ENCODE measurements around the gene CNTNAP5. TPM values are rescaled to one million over a fixed set of nuclear protein-coding genes. Genes with fewer than 3 reads are reported as not detected.

CNTNAP5 gene
- total and polyA plus RNA-seq, 3 donors from 2014 or later = 0.29 to 0.39 (median 0.31) TPM

DNA sequence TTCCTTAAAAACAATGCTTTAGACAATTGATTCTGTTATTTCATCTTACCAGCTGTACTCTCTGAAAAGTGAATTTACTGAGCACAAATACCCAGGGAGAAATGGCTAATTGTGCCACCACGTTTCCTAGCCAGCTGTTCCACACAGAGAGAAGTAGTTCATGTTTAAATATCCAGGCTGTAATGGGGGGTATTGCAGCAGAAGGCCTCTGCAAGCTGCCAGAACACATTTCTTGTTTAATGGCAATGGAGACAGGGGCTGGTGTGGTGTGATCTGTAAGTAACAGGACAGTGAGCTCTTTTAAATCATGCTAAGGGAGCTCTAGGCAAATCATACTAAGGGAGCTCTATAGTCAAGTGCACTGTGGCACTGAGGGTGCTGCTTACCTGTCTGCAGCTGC, 809.2 kb downstream of the CNTNAP5 start:
- no peaks in the 10 kb centered on the region for H3K4me1 ChIP-seq
- TF ChIP-seq POLR2A (IDR thresholded peaks at IDR 0.05) = no peak
- TF ChIP-seq, protein P1, sequence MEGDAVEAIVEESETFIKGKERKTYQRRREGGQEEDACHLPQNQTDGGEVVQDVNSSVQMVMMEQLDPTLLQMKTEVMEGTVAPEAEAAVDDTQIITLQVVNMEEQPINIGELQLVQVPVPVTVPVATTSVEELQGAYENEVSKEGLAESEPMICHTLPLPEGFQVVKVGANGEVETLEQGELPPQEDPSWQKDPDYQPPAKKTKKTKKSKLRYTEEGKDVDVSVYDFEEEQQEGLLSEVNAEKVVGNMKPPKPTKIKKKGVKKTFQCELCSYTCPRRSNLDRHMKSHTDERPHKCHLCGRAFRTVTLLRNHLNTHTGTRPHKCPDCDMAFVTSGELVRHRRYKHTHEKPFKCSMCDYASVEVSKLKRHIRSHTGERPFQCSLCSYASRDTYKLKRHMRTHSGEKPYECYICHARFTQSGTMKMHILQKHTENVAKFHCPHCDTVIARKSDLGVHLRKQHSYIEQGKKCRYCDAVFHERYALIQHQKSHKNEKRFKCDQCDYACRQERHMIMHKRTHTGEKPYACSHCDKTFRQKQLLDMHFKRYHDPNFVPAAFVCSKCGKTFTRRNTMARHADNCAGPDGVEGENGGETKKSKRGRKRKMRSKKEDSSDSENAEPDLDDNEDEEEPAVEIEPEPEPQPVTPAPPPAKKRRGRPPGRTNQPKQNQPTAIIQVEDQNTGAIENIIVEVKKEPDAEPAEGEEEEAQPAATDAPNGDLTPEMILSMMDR (IDR thresholded peaks at IDR 0.05) = no peak
- WGBS, 2 donors = 53 to 79% methylated on average over 1 of the region's 1 CpG
- no peak overlapping the region for H3K27ac ChIP-seq
- intact Hi-C loops (cut with DNase I; ENCODE audit: low total_unique reads) = no loop called here
- no peaks in the 10 kb centered on the region for H3K9me3 ChIP-seq
- H3K36me3 ChIP-seq (ENCODE audit: low read depth, missing control alignments) = no peaks in the 10 kb centered on the region
- no peak for DNase-seq
- no peak overlapping the region for H3K4me3 ChIP-seq
- H3K27me3 ChIP-seq = no peaks in the 10 kb centered on the region

DNA sequence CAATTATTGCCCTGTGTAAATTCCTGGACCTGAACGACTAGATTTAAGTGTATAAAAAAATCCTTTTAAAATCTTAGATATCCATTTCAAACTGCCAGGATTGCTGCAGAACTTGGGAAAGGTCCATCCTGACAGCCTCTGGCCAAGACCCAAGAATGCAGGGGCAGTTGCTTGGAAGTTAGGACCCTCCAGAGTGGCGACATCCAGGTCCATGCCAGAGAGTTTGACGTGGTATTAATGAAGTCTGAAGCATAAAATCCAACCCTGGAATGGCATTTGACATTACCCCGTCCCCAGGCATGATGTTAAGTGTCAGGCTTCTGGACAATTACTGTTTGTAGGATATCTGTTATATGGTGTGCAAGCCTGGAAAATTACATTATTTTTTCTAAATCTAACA, 810.2 kb downstream of the CNTNAP5 start:
- WGBS, 2 donors = 74 to 81% methylated on average over 4 of the region's 4 CpGs
- intact Hi-C loops (cut with DNase I; ENCODE audit: low total_unique reads) = no loop called here
- TF ChIP-seq POLR2A (IDR thresholded peaks at IDR 0.05) = no peak
- TF ChIP-seq, protein P1 (IDR thresholded peaks at IDR 0.05) = no peak
- no peaks in the 10 kb centered on the region for H3K36me3 ChIP-seq (ENCODE audit: low read depth, missing control alignments)
- H3K27ac ChIP-seq = no peak overlapping the region
- no peaks in the 10 kb centered on the region for H3K9me3 ChIP-seq
- no peak for DNase-seq
- no peak overlapping the region for H3K4me3 ChIP-seq
- no peaks in the 10 kb centered on the region for H3K27me3 ChIP-seq
- H3K4me1 ChIP-seq = no peaks in the 10 kb centered on the region

DNA sequence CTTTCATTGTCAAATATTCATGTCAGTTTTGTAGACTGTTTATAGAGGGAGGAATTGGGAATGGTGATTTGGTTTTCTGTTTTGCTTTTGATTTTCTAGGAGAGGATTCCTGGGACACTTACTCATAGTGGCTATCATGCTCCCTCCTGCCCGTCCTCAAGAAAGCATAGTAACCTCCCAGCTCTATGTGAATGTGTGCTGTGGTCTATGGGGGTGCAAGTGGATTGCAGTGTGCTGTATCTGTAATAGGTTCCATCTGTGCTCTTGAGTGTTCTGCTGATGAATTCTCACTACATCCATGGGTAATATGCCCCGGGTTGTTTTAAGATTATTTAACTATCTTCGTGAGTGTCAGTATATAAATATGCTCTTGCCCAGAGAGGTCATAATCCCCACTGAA, 811.3 kb downstream of the CNTNAP5 start:
- Histone ChIP-seq H3K27me3 (no peaks in the 10 kb centered on the region), H3K36me3 (ENCODE audit: low read depth, missing control alignments) (no peaks in the 10 kb centered on the region), H3K4me1 (no peaks in the 10 kb centered on the region), H3K4me3 (no peak overlapping the region), H3K27ac (no peak overlapping the region), H3K9me3 (no peaks in the 10 kb centered on the region)
- 24 to 38% methylated on average over 3 of the region's 3 CpGs for WGBS, 2 donors
- TF ChIP-seq, protein P1 (IDR thresholded peaks at IDR 0.05) = no peak
- no peak for TF ChIP-seq POLR2A (IDR thresholded peaks at IDR 0.05)
- DNase-seq = no peak
- intact Hi-C loops (cut with DNase I; ENCODE audit: low total_unique reads) = no loop called here

DNA sequence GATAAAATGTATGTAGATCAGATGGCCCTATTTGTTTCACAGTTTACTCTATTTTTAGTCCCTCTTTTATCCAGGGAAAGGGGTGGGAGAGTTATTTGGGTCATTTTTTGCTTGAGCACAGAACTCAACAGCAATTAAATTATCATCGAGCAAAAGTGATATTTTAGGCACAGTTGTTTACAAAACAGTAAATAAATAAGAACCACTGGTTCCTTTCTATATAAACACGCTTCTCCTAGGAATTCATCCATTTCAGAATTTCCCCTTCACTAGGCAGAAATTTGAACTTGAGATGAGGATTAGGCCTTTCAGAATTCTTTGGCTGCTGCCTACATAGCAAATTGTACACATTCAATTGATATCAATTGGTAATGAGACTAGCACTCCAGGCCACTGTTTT, 812.4 kb downstream of the CNTNAP5 start:
- WGBS, 2 donors = 73 to 84% methylated on average over 2 of the region's 2 CpGs
- TF ChIP-seq POLR2A (IDR thresholded peaks at IDR 0.05) = no peak
- Histone ChIP-seq H3K27me3 (no peaks in the 10 kb centered on the region), H3K4me1 (no peaks in the 10 kb centered on the region), H3K4me3 (no peak overlapping the region), H3K36me3 (ENCODE audit: low read depth, missing control alignments) (no peaks in the 10 kb centered on the region), H3K27ac (no peak overlapping the region), H3K9me3 (no peaks in the 10 kb centered on the region)
- DNase-seq = no peak
- intact Hi-C loops (cut with DNase I; ENCODE audit: low total_unique reads) = no loop called here

DNA sequence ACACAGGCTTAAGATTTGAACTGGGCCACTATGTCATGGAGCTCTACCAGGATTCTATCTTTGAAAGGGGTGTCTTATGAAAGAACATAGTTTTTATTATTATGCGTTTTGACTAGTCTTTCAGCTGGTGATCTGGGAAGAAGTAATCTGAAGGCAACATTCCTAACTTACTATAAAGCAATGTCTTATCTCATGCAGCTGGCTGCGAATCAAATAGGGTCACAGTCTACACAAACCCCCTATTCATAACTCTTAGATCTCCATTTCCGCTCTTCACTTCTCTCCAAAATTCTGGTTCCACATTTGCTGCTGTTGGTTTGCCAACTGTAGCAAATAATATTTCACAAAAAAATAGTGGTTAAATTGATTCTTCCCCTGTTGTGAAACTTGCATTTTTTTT, 813.3 kb downstream of the CNTNAP5 start:
- H3K27ac ChIP-seq = no peak overlapping the region
- H3K9me3 ChIP-seq = no peaks in the 10 kb centered on the region
- H3K36me3 ChIP-seq (ENCODE audit: low read depth, missing control alignments) = no peaks in the 10 kb centered on the region
- DNase-seq = no peak
- H3K27me3 ChIP-seq = no peaks in the 10 kb centered on the region
- WGBS, 2 donors = 69 to 77% methylated on average over 3 of the region's 3 CpGs
- no peaks in the 10 kb centered on the region for H3K4me1 ChIP-seq
- TF ChIP-seq, protein P1 (IDR thresholded peaks at IDR 0.05) = no peak
- TF ChIP-seq POLR2A (IDR thresholded peaks at IDR 0.05) = no peak
- intact Hi-C loops (cut with DNase I; ENCODE audit: low total_unique reads) = no loop called here
- no peak overlapping the region for H3K4me3 ChIP-seq
